Mesendoderm (in vitro differentiated cells): Measurements from ENCODE around the gene RBFOX1.
A peak's percentile ranks its signal among the peaks of the same experiment; 100 is the strongest.

Source experiments
- DNase-seq: peaks from one replicate; pipeline ENCODE4 v3.0.0; 2013
- H2AK5ac ChIP-seq: 2 replicates; pipeline ENCODE4 v1.6.1; 2013; ENCODE audit warnings: low read length, inconsistent platforms
- H2BK120ac ChIP-seq: 2 replicates; pipeline ENCODE4 v1.6.1; 2013; ENCODE audit warnings: low read depth, mild to moderate bottlenecking, low read length, moderate library complexity, mixed read lengths
- H2BK15ac ChIP-seq: replicated peaks from 2 replicates; pipeline ENCODE4 v1.6.1; 2013; ENCODE audit warnings: low read depth, mild to moderate bottlenecking, moderate library complexity
- H2BK5ac ChIP-seq: 2 replicates; pipeline ENCODE4 v1.6.1; 2013; ENCODE audit warnings: low read length, inconsistent platforms
- H3K18ac ChIP-seq: 2 replicates; pipeline ENCODE4 v1.6.1; 2013; ENCODE audit warnings: mild to moderate bottlenecking, low read length, mixed read lengths
- H3K23ac ChIP-seq: one replicate; pipeline ENCODE4 v1.6.1; 2013; ENCODE audit warnings: low read length
- H3K27ac ChIP-seq: 2 replicates; pipeline ENCODE4 v1.5.1; 2013; ENCODE audit warnings: low read depth, mild to moderate bottlenecking, inconsistent platforms, low read length, moderate library complexity
- H3K27me3 ChIP-seq: 2 replicates; pipeline ENCODE4 v1.6.1; 2013; ENCODE audit warnings: low read length, control low read depth, mild to moderate bottlenecking, inconsistent platforms; ENCODE audit not compliant: insufficient read depth, poor library complexity
- H3K36me3 ChIP-seq: 2 replicates; pipeline ENCODE4 v1.6.1; 2013; ENCODE audit warnings: low read length, inconsistent platforms; ENCODE audit not compliant: control insufficient read depth, insufficient read depth
- H3K4ac ChIP-seq: one replicate; pipeline ENCODE4 v1.6.1; 2013; ENCODE audit warnings: low read depth, mild to moderate bottlenecking, low read length, moderate library complexity
- H3K4me1 ChIP-seq: 2 replicates; pipeline ENCODE4 v1.6.1; 2013; ENCODE audit warnings: low read depth, low read length, inconsistent platforms; ENCODE audit not compliant: control insufficient read depth
- H3K4me2 ChIP-seq: 2 replicates; pipeline ENCODE4 v1.6.1; 2013; ENCODE audit warnings: low read length
- H3K4me3 ChIP-seq: 2 replicates; pipeline ENCODE4 v1.5.1; 2013; ENCODE audit warnings: mild to moderate bottlenecking, low read length
- H3K56ac ChIP-seq: one replicate; pipeline ENCODE4 v1.6.1; 2013; ENCODE audit warnings: low read length
- H3K79me1 ChIP-seq: 2 replicates; pipeline ENCODE4 v1.6.1; 2013; ENCODE audit warnings: low read length, inconsistent platforms
- H3K79me2 ChIP-seq: 2 replicates; pipeline ENCODE4 v1.6.1; 2013; ENCODE audit warnings: mild to moderate bottlenecking, low read length; ENCODE audit not compliant: control insufficient read depth, insufficient read depth
- H3K9ac ChIP-seq: 2 replicates; pipeline ENCODE4 v1.6.1; 2013; ENCODE audit warnings: low read length, inconsistent platforms
- H4K5ac ChIP-seq: one replicate; pipeline ENCODE4 v1.6.1; 2013; ENCODE audit warnings: low read length
- H4K8ac ChIP-seq: one replicate; pipeline ENCODE4 v1.6.1; 2013; ENCODE audit warnings: low read depth, mild to moderate bottlenecking, control low read depth, low read length, moderate library complexity
- WGBS: extraction: QIAGEN DNeasy Blood & Tissue Kit; methylation state at CpG from one replicate; pipeline ENCODE4 v1.1.7; 2013; ENCODE audit warnings: low lambda C conversion rate, missing lambda C conversion rate; ENCODE audit not compliant: insufficient coverage; ENCODE audit errors: extremely low coverage; 5-methylcytosine and 5-hydroxymethylcytosine counted together

The RBFOX1 gene

DNA sequence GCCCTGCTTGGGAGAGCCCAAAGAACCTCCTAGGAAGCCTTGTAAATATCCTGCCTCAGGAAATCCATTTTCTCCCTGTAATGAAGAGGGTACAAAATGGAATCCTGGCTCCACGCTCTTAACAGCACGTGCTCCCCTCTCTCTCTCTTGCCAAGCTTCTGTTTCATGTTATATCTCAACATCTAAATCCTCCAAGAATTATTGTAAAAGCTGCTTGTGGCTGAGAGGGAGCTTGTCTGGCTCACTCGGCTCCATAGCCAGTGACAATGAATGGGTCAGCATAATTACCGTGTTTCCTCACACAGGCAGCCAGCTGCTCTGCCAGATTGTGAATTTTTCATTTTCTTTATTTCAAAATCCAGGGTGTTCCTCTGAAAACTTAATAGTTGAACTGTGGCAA is 317.8 kb downstream of the RBFOX1 start:
- H3K27me3 ChIP-seq = no peaks in the 10 kb centered on the region
- no peak overlapping the region for H2BK5ac ChIP-seq
- WGBS = no CpG with 5 or more reads among the region's 4 CpGs
- H4K8ac ChIP-seq = no peak overlapping the region
- H3K23ac ChIP-seq = no peak overlapping the region
- H3K4me1 ChIP-seq = peaks cover 5% of the 10 kb centered on the region
- H3K36me3 ChIP-seq = no peaks in the 10 kb centered on the region
- no peak overlapping the region for H2BK120ac ChIP-seq
- H3K27ac ChIP-seq = no peak overlapping the region
- H3K79me1 ChIP-seq = no peaks in the 10 kb centered on the region
- H2AK5ac ChIP-seq = no peak overlapping the region
- H3K4me3 ChIP-seq = no peak overlapping the region
- no peaks in the 10 kb centered on the region for H3K79me2 ChIP-seq
- H3K18ac ChIP-seq = peak overlapping the region; percentile 81
- no peak for DNase-seq
- H2BK15ac ChIP-seq = no peak overlapping the region
- no peak overlapping the region for H3K4ac ChIP-seq
- H3K9ac ChIP-seq = no peak overlapping the region
- H3K56ac ChIP-seq = no peak overlapping the region
- no peak overlapping the region for H3K4me2 ChIP-seq
- H4K5ac ChIP-seq = no peak overlapping the region

DNA sequence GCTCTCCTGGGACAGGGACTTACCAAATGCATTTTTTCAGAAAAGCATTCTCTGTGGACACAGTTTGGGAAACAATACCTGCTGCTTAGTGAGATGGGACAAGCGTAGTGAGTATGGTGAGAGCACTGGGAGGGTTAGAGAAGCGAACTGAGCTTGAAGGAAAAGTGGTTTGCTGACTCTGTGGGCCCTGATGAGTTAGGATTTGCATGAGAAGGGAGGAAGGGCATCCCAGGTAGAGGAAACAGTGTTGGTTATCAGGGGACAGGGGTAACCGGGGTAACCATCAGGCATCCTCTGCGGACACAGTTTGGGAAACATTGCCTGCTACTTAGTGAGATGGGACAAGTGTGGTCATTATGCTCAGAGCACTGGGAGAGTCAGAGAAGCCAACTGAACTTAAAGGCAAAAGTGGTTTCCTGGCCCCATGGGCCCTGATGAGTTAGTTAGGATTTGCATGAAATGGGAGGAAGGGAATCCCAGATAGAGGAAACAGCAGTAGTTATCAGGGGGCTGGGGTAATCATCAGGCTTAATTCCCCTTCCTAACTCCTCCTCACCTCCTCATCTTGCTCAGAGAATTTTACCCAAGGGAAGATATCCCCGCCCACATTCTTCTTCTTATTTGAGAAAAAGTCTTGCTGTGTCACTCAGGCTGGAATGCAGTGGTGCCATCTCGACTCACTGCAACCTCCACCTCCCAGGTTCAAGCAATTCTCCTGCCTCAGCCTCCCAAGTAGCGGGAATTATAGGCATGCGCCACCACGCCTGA is 319.3 kb downstream of the RBFOX1 start:
- peak; percentile 88 for DNase-seq
- Histone ChIP-seq H3K36me3 (no peaks in the 10 kb centered on the region), H3K79me2 (no peaks in the 10 kb centered on the region), H2BK120ac (no peak overlapping the region), H3K56ac (peak overlapping the region; percentile 51), H2BK15ac (no peak overlapping the region), H3K9ac (no peak overlapping the region), H3K4ac (no peak overlapping the region), H3K27me3 (no peaks in the 10 kb centered on the region), H3K18ac (no peak overlapping the region), H3K4me3 (no peak overlapping the region), H3K79me1 (no peaks in the 10 kb centered on the region), H4K5ac (no peak overlapping the region), H4K8ac (no peak overlapping the region), H3K4me2 (no peak overlapping the region), H3K4me1 (peaks cover 5% of the 10 kb centered on the region), H3K27ac (no peak overlapping the region), H2BK5ac (peak overlapping the region; percentile 37), H3K23ac (no peak overlapping the region), H2AK5ac (peak overlapping the region; percentile 62)
- WGBS = no CpG with 5 or more reads among the region's 9 CpGs

DNA sequence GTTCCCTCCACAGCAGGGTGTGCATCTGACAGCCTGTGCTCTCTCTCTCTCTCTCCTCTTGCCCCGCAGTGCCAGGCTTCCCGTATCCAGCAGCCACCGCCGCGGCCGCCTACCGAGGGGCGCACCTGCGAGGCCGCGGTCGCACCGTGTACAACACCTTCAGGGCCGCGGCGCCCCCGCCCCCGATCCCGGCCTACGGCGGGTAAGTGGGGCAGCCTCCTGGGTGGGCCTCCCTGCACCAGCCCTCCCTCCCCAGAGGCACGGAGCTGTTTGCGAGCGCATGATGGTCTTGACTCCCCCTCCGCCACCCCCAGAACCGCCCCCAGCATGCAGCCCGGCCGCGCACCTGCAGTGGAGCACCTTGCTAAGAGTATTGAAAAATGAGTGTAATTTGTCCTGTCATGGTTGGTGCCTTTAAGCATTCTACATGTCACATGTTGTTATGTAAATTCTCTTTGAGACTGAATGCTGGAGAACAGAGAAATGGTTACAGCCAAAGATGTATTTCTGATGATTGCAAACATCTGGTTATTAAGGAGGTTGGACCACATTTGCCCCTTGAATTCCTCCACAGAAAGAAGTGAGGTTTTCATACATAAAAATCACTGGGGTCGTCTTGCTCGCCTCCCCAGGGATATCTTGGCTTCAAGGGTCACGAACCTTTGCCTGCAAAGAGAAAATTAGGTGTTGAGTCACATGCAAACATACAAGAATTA is 321.3 kb downstream of the RBFOX1 start:
- H3K56ac ChIP-seq = no peak overlapping the region
- H4K5ac ChIP-seq = no peak overlapping the region
- H3K79me2 ChIP-seq = no peaks in the 10 kb centered on the region
- no peak overlapping the region for H2BK120ac ChIP-seq
- H2BK15ac ChIP-seq = no peak overlapping the region
- no peak for DNase-seq
- no peaks in the 10 kb centered on the region for H3K79me1 ChIP-seq
- no peak overlapping the region for H3K18ac ChIP-seq
- no peak overlapping the region for H3K9ac ChIP-seq
- no peaks in the 10 kb centered on the region for H3K36me3 ChIP-seq
- H3K4me1 ChIP-seq = peaks cover 5% of the 10 kb centered on the region
- H4K8ac ChIP-seq = no peak overlapping the region
- H3K27me3 ChIP-seq = no peaks in the 10 kb centered on the region
- no peak overlapping the region for H3K4ac ChIP-seq
- no peak overlapping the region for H2AK5ac ChIP-seq
- no peak overlapping the region for H3K23ac ChIP-seq
- no peak overlapping the region for H2BK5ac ChIP-seq
- no peak overlapping the region for H3K4me2 ChIP-seq
- no peak overlapping the region for H3K4me3 ChIP-seq
- H3K27ac ChIP-seq = no peak overlapping the region
- no CpG with 5 or more reads among the region's 32 CpGs for WGBS

DNA sequence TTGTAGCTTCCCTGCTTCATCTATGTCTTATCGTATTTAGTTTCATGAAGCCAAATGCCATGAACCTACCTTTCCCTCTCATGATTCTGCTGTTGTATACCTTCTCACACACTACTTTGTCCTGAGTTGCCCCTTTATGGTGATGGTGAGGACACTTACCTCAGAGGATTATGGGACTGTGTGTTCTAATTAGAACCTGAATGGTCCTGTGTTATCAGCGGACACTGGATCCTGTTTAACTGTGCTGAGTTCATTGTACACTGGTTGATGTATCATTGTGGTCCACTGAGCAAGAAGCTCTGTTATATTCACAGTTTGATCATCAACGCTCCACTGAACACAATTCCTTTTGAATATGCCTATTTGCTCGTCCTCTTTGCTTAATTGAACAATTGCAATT is 343.0 kb downstream of the RBFOX1 start:
- H2AK5ac ChIP-seq = no peak overlapping the region
- WGBS = no CpG with 5 or more reads among the region's 4 CpGs

DNA sequence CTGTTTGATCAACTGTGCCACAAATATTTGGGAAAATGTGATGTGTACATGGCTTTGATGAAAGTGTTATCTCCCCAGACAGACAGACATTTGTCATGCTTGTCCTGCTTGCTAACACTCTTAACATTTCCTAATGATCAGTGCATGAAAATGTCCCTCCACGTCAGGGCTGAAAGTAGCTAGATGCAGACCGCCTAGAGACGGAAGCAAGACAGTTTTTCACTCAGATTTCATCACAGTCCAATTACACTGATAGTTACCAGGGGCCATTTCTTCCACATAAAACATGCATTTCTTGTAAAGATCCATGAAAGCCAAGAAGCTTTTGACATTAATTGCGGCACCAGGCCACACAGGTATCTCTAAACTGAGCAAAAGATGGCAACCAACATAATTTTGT is 347.7 kb downstream of the RBFOX1 start:
- DNase-seq = no peak
- H3K4me3 ChIP-seq = no peak overlapping the region
- no peak overlapping the region for H2BK5ac ChIP-seq
- no peak overlapping the region for H2BK15ac ChIP-seq
- no peaks in the 10 kb centered on the region for H3K79me1 ChIP-seq
- H4K8ac ChIP-seq = no peak overlapping the region
- H3K4me2 ChIP-seq = no peak overlapping the region
- no peak overlapping the region for H3K4ac ChIP-seq
- H2BK120ac ChIP-seq = no peak overlapping the region
- no peak overlapping the region for H3K9ac ChIP-seq
- no peaks in the 10 kb centered on the region for H3K27me3 ChIP-seq
- no CpG with 5 or more reads among the region's 4 CpGs for WGBS
- H3K4me1 ChIP-seq = no peaks in the 10 kb centered on the region
- H3K18ac ChIP-seq = no peak overlapping the region
- H3K27ac ChIP-seq = no peak overlapping the region
- no peak overlapping the region for H4K5ac ChIP-seq
- H3K56ac ChIP-seq = no peak overlapping the region
- H3K23ac ChIP-seq = no peak overlapping the region
- H2AK5ac ChIP-seq = no peak overlapping the region
- no peaks in the 10 kb centered on the region for H3K36me3 ChIP-seq
- H3K79me2 ChIP-seq = no peaks in the 10 kb centered on the region

More for the DNA sequence above, 343.0 kb downstream of the RBFOX1 start:
- Histone ChIP-seq H3K4me2 (no peak overlapping the region), H2BK120ac (no peak overlapping the region), H2BK5ac (no peak overlapping the region), H3K23ac (no peak overlapping the region), H3K18ac (no peak overlapping the region), H4K8ac (no peak overlapping the region), H3K27me3 (no peaks in the 10 kb centered on the region), H3K36me3 (no peaks in the 10 kb centered on the region), H3K4me1 (no peaks in the 10 kb centered on the region), H3K4me3 (no peak overlapping the region), H3K79me2 (no peaks in the 10 kb centered on the region), H2BK15ac (no peak overlapping the region), H3K27ac (no peak overlapping the region), H4K5ac (no peak overlapping the region), H3K79me1 (no peaks in the 10 kb centered on the region), H3K4ac (no peak overlapping the region), H3K56ac (no peak overlapping the region), H3K9ac (no peak overlapping the region)
- DNase-seq = no peak
